Uterus (tissue), 2 donors: ENCODE data around the gene TBX5.

Experiments
- CTCF ChIP-seq, 4 experiments: fragments of 200-600 bp in 2 of 4; fragments of 450-650 bp in 2 of 4; sonication (generic) in 2 of 4; IDR thresholded peaks; one replicate each; pipeline ENCODE4 v1.5.1; 2016 to 2019; ENCODE audit warnings: antibody characterized with exemption in 4 of 4, mild to moderate bottlenecking in 2 of 4, moderate library complexity in 1 of 4
- POLR2A ChIP-seq, 2 donors: fragments of 450-650 bp; IDR thresholded peaks; one replicate each; pipeline ENCODE4 v1.6.1; 2016; ENCODE audit warnings: antibody characterized with exemption in 2 of 2, mild to moderate bottlenecking in 1 of 2, moderate library complexity in 1 of 2

- TF ChIP-seq CTCF (IDR thresholded peaks at IDR 0.05): no peak
- no peak for TF ChIP-seq POLR2A (IDR thresholded peaks at IDR 0.05)
Observed at GRCh38 chr12:114395755-114396152, 10.2 kb downstream of the TBX5 start.
